Mesendoderm (in vitro differentiated cells): ENCODE measurements around the gene CTTNBP2.
"Not testable (repeated sequence)": the region's sequence is repeated elsewhere in the genome, so short reads cannot be mapped to it uniquely, and the experiment has no call there.

Source experiments
- DNase-seq: peaks from one replicate; pipeline ENCODE4 v3.0.0; 2013
- H2AK5ac ChIP-seq: 2 replicates; pipeline ENCODE4 v1.6.1; 2013; ENCODE audit warnings: low read length, inconsistent platforms
- H2BK120ac ChIP-seq: 2 replicates; pipeline ENCODE4 v1.6.1; 2013; ENCODE audit warnings: low read depth, mild to moderate bottlenecking, low read length, moderate library complexity, mixed read lengths
- H2BK15ac ChIP-seq: replicated peaks from 2 replicates; pipeline ENCODE4 v1.6.1; 2013; ENCODE audit warnings: low read depth, mild to moderate bottlenecking, moderate library complexity
- H2BK5ac ChIP-seq: 2 replicates; pipeline ENCODE4 v1.6.1; 2013; ENCODE audit warnings: low read length, inconsistent platforms
- H3K18ac ChIP-seq: 2 replicates; pipeline ENCODE4 v1.6.1; 2013; ENCODE audit warnings: mild to moderate bottlenecking, low read length, mixed read lengths
- H3K23ac ChIP-seq: one replicate; pipeline ENCODE4 v1.6.1; 2013; ENCODE audit warnings: low read length
- H3K27ac ChIP-seq: 2 replicates; pipeline ENCODE4 v1.5.1; 2013; ENCODE audit warnings: low read depth, mild to moderate bottlenecking, inconsistent platforms, low read length, moderate library complexity
- H3K27me3 ChIP-seq: 2 replicates; pipeline ENCODE4 v1.6.1; 2013; ENCODE audit warnings: low read length, control low read depth, mild to moderate bottlenecking, inconsistent platforms; ENCODE audit not compliant: insufficient read depth, poor library complexity
- H3K36me3 ChIP-seq: 2 replicates; pipeline ENCODE4 v1.6.1; 2013; ENCODE audit warnings: low read length, inconsistent platforms; ENCODE audit not compliant: control insufficient read depth, insufficient read depth
- H3K4ac ChIP-seq: one replicate; pipeline ENCODE4 v1.6.1; 2013; ENCODE audit warnings: low read depth, mild to moderate bottlenecking, low read length, moderate library complexity
- H3K4me1 ChIP-seq: 2 replicates; pipeline ENCODE4 v1.6.1; 2013; ENCODE audit warnings: low read depth, low read length, inconsistent platforms; ENCODE audit not compliant: control insufficient read depth
- H3K4me2 ChIP-seq: 2 replicates; pipeline ENCODE4 v1.6.1; 2013; ENCODE audit warnings: low read length
- H3K4me3 ChIP-seq: 2 replicates; pipeline ENCODE4 v1.5.1; 2013; ENCODE audit warnings: mild to moderate bottlenecking, low read length
- H3K56ac ChIP-seq: one replicate; pipeline ENCODE4 v1.6.1; 2013; ENCODE audit warnings: low read length
- H3K79me1 ChIP-seq: 2 replicates; pipeline ENCODE4 v1.6.1; 2013; ENCODE audit warnings: low read length, inconsistent platforms
- H3K79me2 ChIP-seq: 2 replicates; pipeline ENCODE4 v1.6.1; 2013; ENCODE audit warnings: mild to moderate bottlenecking, low read length; ENCODE audit not compliant: control insufficient read depth, insufficient read depth
- H3K9ac ChIP-seq: 2 replicates; pipeline ENCODE4 v1.6.1; 2013; ENCODE audit warnings: low read length, inconsistent platforms
- H4K5ac ChIP-seq: one replicate; pipeline ENCODE4 v1.6.1; 2013; ENCODE audit warnings: low read length
- H4K8ac ChIP-seq: one replicate; pipeline ENCODE4 v1.6.1; 2013; ENCODE audit warnings: low read depth, mild to moderate bottlenecking, control low read depth, low read length, moderate library complexity
- WGBS: extraction: QIAGEN DNeasy Blood & Tissue Kit; methylation state at CpG from one replicate; pipeline ENCODE4 v1.1.7; 2013; ENCODE audit warnings: low lambda C conversion rate, missing lambda C conversion rate; ENCODE audit not compliant: insufficient coverage; ENCODE audit errors: extremely low coverage; 5-methylcytosine and 5-hydroxymethylcytosine counted together

CTTNBP2 gene

GRCh38 chr7:117715784-117716445 lies 157.3 kb downstream of the CTTNBP2 start:
- DNase-seq: peak; percentile 81

GRCh38 chr7:117711556-117711955 lies 161.7 kb downstream of the CTTNBP2 start:
- Histone ChIP-seq H3K4me3 (no peak overlapping the region), H2AK5ac (no peak overlapping the region), H2BK5ac (no peak overlapping the region), H4K8ac (no peak overlapping the region), H3K23ac (no peak overlapping the region), H3K27ac (no peak overlapping the region), H3K36me3 (no peaks in the 10 kb centered on the region), H3K79me2 (no peaks in the 10 kb centered on the region), H3K4me1 (no peaks in the 10 kb centered on the region), H3K4me2 (no peak overlapping the region), H3K56ac (no peak overlapping the region), H2BK120ac (no peak overlapping the region), H3K4ac (no peak overlapping the region), H4K5ac (no peak overlapping the region), H3K18ac (no peak overlapping the region), H3K79me1 (no peaks in the 10 kb centered on the region), H2BK15ac (no peak overlapping the region), H3K9ac (no peak overlapping the region), H3K27me3 (no peaks in the 10 kb centered on the region)
- DNase-seq: no peak
- WGBS: no CpG with 5 or more reads among the region's 1 CpG

More at GRCh38 chr7:117715784-117716445, 157.3 kb downstream of the CTTNBP2 start:
- H3K4me3 ChIP-seq: no peak overlapping the region
- no peaks in the 10 kb centered on the region for H3K27me3 ChIP-seq
- no peaks in the 10 kb centered on the region for H3K79me2 ChIP-seq
- no peak overlapping the region for H3K4me2 ChIP-seq
- no peaks in the 10 kb centered on the region for H3K36me3 ChIP-seq
- no peak overlapping the region for H3K27ac ChIP-seq
- H3K56ac ChIP-seq: no peak overlapping the region
- H3K18ac ChIP-seq: no peak overlapping the region
- no peak overlapping the region for H2BK15ac ChIP-seq
- no peak overlapping the region for H2BK5ac ChIP-seq
- no peak overlapping the region for H3K23ac ChIP-seq
- H3K79me1 ChIP-seq: no peaks in the 10 kb centered on the region
- no CpG with 5 or more reads among the region's 3 CpGs for WGBS
- H3K4ac ChIP-seq: no peak overlapping the region
- no peak overlapping the region for H4K8ac ChIP-seq
- H2BK120ac ChIP-seq: no peak overlapping the region
- H3K4me1 ChIP-seq: no peaks in the 10 kb centered on the region
- no peak overlapping the region for H3K9ac ChIP-seq
- H4K5ac ChIP-seq: no peak overlapping the region
- no peak overlapping the region for H2AK5ac ChIP-seq

GRCh38 chr7:117708173-117708572 lies 165.1 kb downstream of the CTTNBP2 start:
- not testable (repeated sequence) for H2BK15ac ChIP-seq, H2AK5ac ChIP-seq, H3K4me1 ChIP-seq, H3K27me3 ChIP-seq, H4K8ac ChIP-seq, H2BK5ac ChIP-seq, H3K4me3 ChIP-seq, H3K79me1 ChIP-seq, H3K56ac ChIP-seq, H3K79me2 ChIP-seq, H3K9ac ChIP-seq, H3K4ac ChIP-seq, H4K5ac ChIP-seq, H3K27ac ChIP-seq, H3K18ac ChIP-seq, DNase-seq, H3K23ac ChIP-seq, H2BK120ac ChIP-seq, H3K4me2 ChIP-seq, H3K36me3 ChIP-seq
- no CpG with 5 or more reads among the region's 4 CpGs for WGBS

- no peak overlapping the region for H3K4ac ChIP-seq
- no peak overlapping the region for H3K4me2 ChIP-seq
- H3K18ac ChIP-seq: no peak overlapping the region
- H2BK15ac ChIP-seq: no peak overlapping the region
- H3K4me1 ChIP-seq: no peaks in the 10 kb centered on the region
- no peak overlapping the region for H4K8ac ChIP-seq
- no peak for DNase-seq
- no peak overlapping the region for H4K5ac ChIP-seq
- no peak overlapping the region for H2BK120ac ChIP-seq
- H3K23ac ChIP-seq: no peak overlapping the region
- H3K56ac ChIP-seq: no peak overlapping the region
- no peak overlapping the region for H2BK5ac ChIP-seq
- no peaks in the 10 kb centered on the region for H3K36me3 ChIP-seq
- H3K79me2 ChIP-seq: no peaks in the 10 kb centered on the region
- no peak overlapping the region for H3K4me3 ChIP-seq
- H2AK5ac ChIP-seq: no peak overlapping the region
- no peak overlapping the region for H3K27ac ChIP-seq
- no peak overlapping the region for H3K9ac ChIP-seq
- no peaks in the 10 kb centered on the region for H3K79me1 ChIP-seq
- no peaks in the 10 kb centered on the region for H3K27me3 ChIP-seq
Measured at GRCh38 chr7:117707080-117707479, 166.2 kb downstream of the CTTNBP2 start.

GRCh38 chr7:117706210-117706609 lies 167.0 kb downstream of the CTTNBP2 start:
- Histone ChIP-seq H3K23ac (no peak overlapping the region), H3K56ac (no peak overlapping the region), H2BK15ac (no peak overlapping the region), H3K18ac (no peak overlapping the region), H3K27ac (no peak overlapping the region), H3K4me3 (no peak overlapping the region), H3K9ac (no peak overlapping the region), H3K79me2 (no peaks in the 10 kb centered on the region), H3K79me1 (no peaks in the 10 kb centered on the region), H4K5ac (no peak overlapping the region), H3K4ac (no peak overlapping the region), H3K4me1 (no peaks in the 10 kb centered on the region), H3K36me3 (no peaks in the 10 kb centered on the region), H2BK5ac (no peak overlapping the region), H2BK120ac (no peak overlapping the region), H4K8ac (no peak overlapping the region), H2AK5ac (no peak overlapping the region), H3K4me2 (no peak overlapping the region), H3K27me3 (no peaks in the 10 kb centered on the region)
- DNase-seq: no peak
- no CpG with 5 or more reads among the region's 2 CpGs for WGBS

- no peaks in the 10 kb centered on the region for H3K36me3 ChIP-seq
- no peak overlapping the region for H2BK120ac ChIP-seq
- WGBS: no CpG with 5 or more reads among the region's 4 CpGs
- H3K4me1 ChIP-seq: no peaks in the 10 kb centered on the region
- H3K27me3 ChIP-seq: no peaks in the 10 kb centered on the region
- H3K23ac ChIP-seq: no peak overlapping the region
- no peak overlapping the region for H3K4me2 ChIP-seq
- no peak overlapping the region for H2BK15ac ChIP-seq
- no peak overlapping the region for H3K56ac ChIP-seq
- no peak overlapping the region for H3K9ac ChIP-seq
- H4K8ac ChIP-seq: no peak overlapping the region
- no peaks in the 10 kb centered on the region for H3K79me2 ChIP-seq
- H3K79me1 ChIP-seq: no peaks in the 10 kb centered on the region
- H3K4ac ChIP-seq: no peak overlapping the region
- H3K27ac ChIP-seq: no peak overlapping the region
- H2BK5ac ChIP-seq: no peak overlapping the region
- no peak overlapping the region for H4K5ac ChIP-seq
- no peak overlapping the region for H2AK5ac ChIP-seq
- DNase-seq: no peak
- H3K4me3 ChIP-seq: no peak overlapping the region
- H3K18ac ChIP-seq: no peak overlapping the region
Measured at GRCh38 chr7:117705630-117706029, 167.6 kb downstream of the CTTNBP2 start.
